Stomach (tissue), 4 donors: ENCODE measurements around the gene NLK.
"Not testable (repeated sequence)": the region's sequence is repeated elsewhere in the genome, so short reads cannot be mapped to it uniquely, and the experiment has no call there.

Source experiments
- EP300 ChIP-seq: sonication (generic); formaldehyde crosslinking; IDR thresholded peaks from one replicate; pipeline ENCODE4 v1.6.1; 2017; ENCODE audit warnings: antibody characterized with exemption
- TF ChIP-seq, protein P1 (sequence below), 7 experiments: fragments of 450-650 bp in 4 of 7; fragments of 200-600 bp in 3 of 7; sonication (generic) in 3 of 7; IDR thresholded peaks; one replicate each; pipeline ENCODE4 v1.5.1; 2016 to 2019; ENCODE audit warnings: antibody characterized with exemption in 7 of 7, control low read depth in 2 of 7, mild to moderate bottlenecking in 1 of 7

- TF ChIP-seq, protein P1, sequence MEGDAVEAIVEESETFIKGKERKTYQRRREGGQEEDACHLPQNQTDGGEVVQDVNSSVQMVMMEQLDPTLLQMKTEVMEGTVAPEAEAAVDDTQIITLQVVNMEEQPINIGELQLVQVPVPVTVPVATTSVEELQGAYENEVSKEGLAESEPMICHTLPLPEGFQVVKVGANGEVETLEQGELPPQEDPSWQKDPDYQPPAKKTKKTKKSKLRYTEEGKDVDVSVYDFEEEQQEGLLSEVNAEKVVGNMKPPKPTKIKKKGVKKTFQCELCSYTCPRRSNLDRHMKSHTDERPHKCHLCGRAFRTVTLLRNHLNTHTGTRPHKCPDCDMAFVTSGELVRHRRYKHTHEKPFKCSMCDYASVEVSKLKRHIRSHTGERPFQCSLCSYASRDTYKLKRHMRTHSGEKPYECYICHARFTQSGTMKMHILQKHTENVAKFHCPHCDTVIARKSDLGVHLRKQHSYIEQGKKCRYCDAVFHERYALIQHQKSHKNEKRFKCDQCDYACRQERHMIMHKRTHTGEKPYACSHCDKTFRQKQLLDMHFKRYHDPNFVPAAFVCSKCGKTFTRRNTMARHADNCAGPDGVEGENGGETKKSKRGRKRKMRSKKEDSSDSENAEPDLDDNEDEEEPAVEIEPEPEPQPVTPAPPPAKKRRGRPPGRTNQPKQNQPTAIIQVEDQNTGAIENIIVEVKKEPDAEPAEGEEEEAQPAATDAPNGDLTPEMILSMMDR (IDR thresholded peaks at IDR 0.05): not testable (repeated sequence)
- TF ChIP-seq EP300: not testable (repeated sequence)
Measured at GRCh38 chr17:28077140-28077539, 34.7 kb downstream of the NLK start.
